Nephron progenitor cell (in vitro differentiated cells): Measurements from ENCODE around the gene DICER1.
A peak's percentile ranks its signal among the peaks of the same experiment; 100 is the strongest.

Experiments used
- DNase-seq: peaks from one replicate; pipeline ENCODE4 v3.0.0; 2021
- H3K27ac Mint-ChIP-seq: 2 replicates; pipeline ENCODE4 v1.8.0; 2021; ENCODE audit warnings: mild to moderate bottlenecking, moderate library complexity, mixed read lengths
- H3K27me3 Mint-ChIP-seq: 2 replicates; pipeline ENCODE4 v1.8.0; 2021; ENCODE audit warnings: mild to moderate bottlenecking, low read depth, mixed read lengths; ENCODE audit not compliant: poor library complexity
- H3K36me3 Mint-ChIP-seq: 2 replicates; pipeline ENCODE4 v1.8.0; 2021; ENCODE audit warnings: low read depth, mixed read lengths
- H3K4me1 Mint-ChIP-seq: 2 replicates; pipeline ENCODE4 v1.8.0; 2021; ENCODE audit warnings: mixed read lengths
- H3K4me3 Mint-ChIP-seq: 2 replicates; pipeline ENCODE4 v1.8.0; 2021; ENCODE audit warnings: mild to moderate bottlenecking, moderate library complexity, mixed read lengths
- H3K9me3 Mint-ChIP-seq: 2 replicates; pipeline ENCODE4 v1.8.0; 2021; ENCODE audit warnings: mild to moderate bottlenecking, moderate library complexity, mixed read lengths
- CTCF ChIP-seq: fragments of 200-600 bp; sonication (generic); IDR thresholded peaks from 2 replicates; pipeline ENCODE4 v1.5.0; 2021; ENCODE audit warnings: antibody characterized with exemption

Gene DICER1

GRCh38 chr14:95137804-95138167 lies 19.5 kb downstream of the DICER1 start:
- H3K36me3 Mint-ChIP-seq: peaks cover 25% of the 10 kb centered on the region
- H3K4me1 Mint-ChIP-seq: peaks cover 46% of the 10 kb centered on the region
- no peak for DNase-seq
- no peak overlapping the region for H3K4me3 Mint-ChIP-seq
- no peaks in the 10 kb centered on the region for H3K9me3 Mint-ChIP-seq
- H3K27ac Mint-ChIP-seq: peak overlapping the region; percentile 88
- TF ChIP-seq CTCF: no peak
- no peaks in the 10 kb centered on the region for H3K27me3 Mint-ChIP-seq

- DNase-seq: no peak
- no peaks in the 10 kb centered on the region for H3K27me3 Mint-ChIP-seq
- H3K4me3 Mint-ChIP-seq: no peak overlapping the region
- no peak overlapping the region for H3K27ac Mint-ChIP-seq
- peaks cover 45% of the 10 kb centered on the region for H3K4me1 Mint-ChIP-seq
- TF ChIP-seq CTCF: no peak
- no peaks in the 10 kb centered on the region for H3K9me3 Mint-ChIP-seq
- H3K36me3 Mint-ChIP-seq: peaks cover 30% of the 10 kb centered on the region
Observed at GRCh38 chr14:95137164-95137803, 20.0 kb downstream of the DICER1 start.

- H3K27ac Mint-ChIP-seq: peak overlapping the region; percentile 49
Observed at GRCh38 chr14:95136631-95137030, 20.7 kb downstream of the DICER1 start.

GRCh38 chr14:95134304-95134933 lies 22.9 kb downstream of the DICER1 start:
- TF ChIP-seq CTCF: no peak
- no peak overlapping the region for H3K4me3 Mint-ChIP-seq
- H3K36me3 Mint-ChIP-seq: peaks cover 54% of the 10 kb centered on the region
- no peaks in the 10 kb centered on the region for H3K27me3 Mint-ChIP-seq
- no peaks in the 10 kb centered on the region for H3K9me3 Mint-ChIP-seq
- no peak overlapping the region for H3K27ac Mint-ChIP-seq
- peaks cover 36% of the 10 kb centered on the region for H3K4me1 Mint-ChIP-seq
- no peak for DNase-seq

More at GRCh38 chr14:95136631-95137030, 20.7 kb downstream of the DICER1 start:
- Mint-ChIP-seq H3K4me3 (no peak overlapping the region), H3K4me1 (peaks cover 41% of the 10 kb centered on the region), H3K27me3 (no peaks in the 10 kb centered on the region), H3K36me3 (peaks cover 35% of the 10 kb centered on the region), H3K9me3 (no peaks in the 10 kb centered on the region)
- no peak for DNase-seq
- no peak for TF ChIP-seq CTCF

GRCh38 chr14:95133282-95133681 lies 24.0 kb downstream of the DICER1 start:
- DNase-seq: no peak
- Mint-ChIP-seq H3K9me3 (no peaks in the 10 kb centered on the region), H3K27me3 (no peaks in the 10 kb centered on the region), H3K27ac (no peak overlapping the region), H3K4me1 (peaks cover 28% of the 10 kb centered on the region), H3K36me3 (peaks cover 65% of the 10 kb centered on the region), H3K4me3 (no peak overlapping the region)
- no peak for TF ChIP-seq CTCF

GRCh38 chr14:95132760-95133159 lies 24.6 kb downstream of the DICER1 start:
- no peaks in the 10 kb centered on the region for H3K9me3 Mint-ChIP-seq
- peak overlapping the region; percentile 4 for H3K27ac Mint-ChIP-seq
- DNase-seq: no peak
- H3K4me3 Mint-ChIP-seq: no peak overlapping the region
- H3K27me3 Mint-ChIP-seq: no peaks in the 10 kb centered on the region
- peaks cover 28% of the 10 kb centered on the region for H3K4me1 Mint-ChIP-seq
- no peak for TF ChIP-seq CTCF
- H3K36me3 Mint-ChIP-seq: peaks cover 70% of the 10 kb centered on the region
